Fibroblast of peridontal ligament (primary cell): Measurements from ENCODE around the gene FAM43A.

Experiments used
- DNase-seq: peaks from one replicate; pipeline ENCODE4 v3.0.0-alpha.2; 2010; ENCODE audit errors: extremely low read depth

The FAM43A gene, protein sequence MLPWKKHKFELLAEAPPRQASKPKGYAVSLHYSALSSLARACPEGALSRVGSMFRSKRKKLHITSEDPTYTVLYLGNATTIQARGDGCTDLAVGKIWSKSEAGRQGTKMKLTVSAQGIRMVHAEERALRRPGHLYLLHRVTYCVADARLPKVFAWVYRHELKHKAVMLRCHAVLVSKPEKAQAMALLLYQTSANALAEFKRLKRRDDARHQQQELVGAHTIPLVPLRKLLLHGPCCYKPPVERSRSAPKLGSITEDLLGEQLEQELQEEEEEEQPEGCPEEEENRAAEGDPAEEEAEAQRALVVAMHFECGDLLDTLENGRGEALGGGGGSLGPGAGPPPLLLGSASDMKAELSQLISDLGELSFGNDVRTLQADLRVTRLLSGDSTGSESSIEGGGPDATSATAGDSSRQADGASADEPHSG

DNA sequence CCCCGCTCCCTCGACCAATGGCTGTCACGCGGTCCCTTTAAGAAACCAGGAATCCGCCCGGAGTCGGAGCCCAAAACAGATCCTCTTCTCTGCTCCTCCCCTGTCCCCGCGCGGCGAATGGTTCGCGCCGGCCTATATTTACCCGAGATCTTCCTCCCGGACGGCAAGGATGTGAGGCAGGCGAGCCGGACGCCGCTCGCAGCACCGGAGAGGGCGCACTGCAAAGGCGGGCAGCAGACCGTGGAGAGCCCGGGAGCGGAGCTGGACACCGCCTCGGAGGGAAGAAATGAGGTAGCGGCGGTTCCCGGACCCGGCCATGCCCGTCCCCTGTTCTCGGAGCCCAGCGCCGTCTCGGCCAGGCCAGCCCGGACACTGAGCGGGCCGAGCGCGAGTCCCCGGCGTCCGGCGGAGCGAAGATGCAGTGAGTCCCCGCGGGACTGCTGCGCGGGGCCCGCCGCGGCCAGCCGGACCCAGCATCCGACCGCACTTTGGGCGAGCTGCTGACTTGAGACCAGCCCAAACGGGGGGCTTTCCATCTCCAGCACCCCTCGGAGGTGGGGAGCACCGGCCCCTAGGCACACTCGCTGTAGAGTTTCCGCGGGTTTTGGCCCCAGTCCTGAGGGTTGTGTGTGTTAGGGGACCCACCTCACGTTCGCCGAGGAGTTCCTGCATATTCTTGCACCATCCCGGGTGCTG, at the start of gene FAM43A:
FAM43A (plus strand) TSS at position 166 of the 696 bp plus-strand sequence. CDS start 944 bp downstream, outside the sequence.
- peak; percentile 95 for DNase-seq

DNA sequence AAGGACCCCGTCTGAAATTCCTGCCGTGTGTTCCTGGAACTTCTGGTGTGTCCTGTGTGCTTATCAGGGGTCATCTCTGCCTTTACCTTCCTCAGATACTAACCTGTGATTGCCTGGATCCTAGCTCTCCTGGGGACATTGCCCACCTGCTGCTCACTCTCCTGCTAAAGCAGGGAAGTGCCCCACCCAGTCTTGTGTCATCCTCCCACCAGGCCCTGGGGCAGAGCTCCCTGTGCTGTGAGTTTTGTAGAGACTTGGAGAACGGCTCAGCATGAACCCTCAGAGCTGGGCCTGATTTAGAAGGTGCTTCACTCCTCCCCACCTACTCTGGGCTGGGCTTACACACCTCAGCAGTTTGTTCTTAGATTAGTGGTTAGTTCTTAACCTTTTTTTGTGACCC, 48.6 kb upstream of the FAM43A start:
- no peak for DNase-seq

GRCh38 chr3:194637541-194638400, 47.9 kb upstream of the FAM43A start:
- DNase-seq, result no peak

DNA sequence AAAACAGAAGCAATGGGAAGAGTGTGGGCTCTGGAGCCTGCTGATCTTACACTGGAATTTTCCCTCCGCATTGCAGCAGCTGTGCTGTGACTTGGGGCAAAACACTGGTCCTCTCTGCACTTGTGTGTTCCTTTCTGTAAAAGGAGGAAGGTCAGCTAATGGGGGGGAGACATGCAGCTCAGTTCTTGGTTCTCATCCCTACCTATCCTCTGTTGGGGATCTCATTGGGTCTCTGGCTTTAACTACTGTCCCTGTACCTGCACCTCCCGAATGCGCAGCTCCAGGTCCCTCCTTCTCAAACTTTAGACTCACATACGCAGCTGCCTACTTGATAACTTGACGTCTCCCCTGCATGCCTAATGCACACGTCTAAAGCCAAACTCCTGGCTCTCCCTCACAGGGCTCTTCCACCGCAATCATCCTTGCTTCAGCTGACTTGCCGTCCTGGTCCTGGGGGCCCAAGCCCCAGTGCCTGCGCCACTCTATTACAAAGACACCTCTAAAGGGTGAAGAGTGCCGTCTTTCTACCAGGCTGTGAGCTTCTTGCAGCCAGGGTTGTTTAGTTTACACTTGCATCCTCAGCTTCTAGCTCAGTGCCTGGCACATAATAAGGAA, 46.6 kb upstream of the FAM43A start:
- no peak for DNase-seq

DNA sequence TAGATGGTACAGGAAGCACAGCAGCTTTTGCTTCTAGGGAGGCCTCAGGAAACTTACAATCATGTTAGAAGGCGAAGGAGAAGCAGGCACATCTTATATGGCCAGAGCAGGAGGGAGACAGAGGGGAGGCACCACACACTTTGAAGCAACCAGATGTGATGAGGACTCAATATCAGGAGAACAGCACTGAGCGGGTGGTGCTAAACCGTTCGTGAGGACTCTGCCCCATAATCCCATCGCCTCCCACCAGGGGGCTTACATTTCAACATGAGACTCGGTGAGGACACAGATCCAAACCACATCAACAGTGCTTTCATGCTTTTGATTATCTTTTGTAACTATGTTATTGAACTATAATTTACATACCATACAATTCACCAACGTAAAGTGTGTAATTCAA, 44.9 kb upstream of the FAM43A start:
- DNase-seq, result peak; percentile 25

- DNase-seq, result no peak
These were observed 42.9 kb upstream of the FAM43A start for GRCh38 chr3:194642769-194643168.

GRCh38 chr3:194647747-194648146, 37.9 kb upstream of the FAM43A start:
- DNase-seq, result no peak

GRCh38 chr3:194654443-194654842, 31.2 kb upstream of the FAM43A start:
- no peak for DNase-seq

DNA sequence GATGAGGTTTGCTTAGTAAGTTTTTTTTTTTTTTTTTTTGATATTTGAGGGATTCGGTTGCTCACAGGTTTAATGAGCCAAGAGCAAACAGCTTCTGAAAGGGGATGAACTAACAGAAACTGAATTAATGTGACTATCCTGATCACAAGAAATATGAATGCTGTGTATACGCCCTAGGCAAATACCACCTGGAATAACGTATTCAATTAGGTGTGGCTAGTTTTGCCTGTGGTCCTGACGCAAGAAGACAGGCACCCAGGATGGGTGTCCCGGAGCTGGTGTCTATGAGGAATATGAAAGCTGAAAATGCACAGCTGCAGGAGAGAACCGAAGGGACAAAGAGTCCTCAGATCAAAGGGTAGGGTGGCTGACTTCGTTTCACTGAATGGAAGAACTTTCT, 28.2 kb upstream of the FAM43A start:
- DNase-seq, result no peak

DNA sequence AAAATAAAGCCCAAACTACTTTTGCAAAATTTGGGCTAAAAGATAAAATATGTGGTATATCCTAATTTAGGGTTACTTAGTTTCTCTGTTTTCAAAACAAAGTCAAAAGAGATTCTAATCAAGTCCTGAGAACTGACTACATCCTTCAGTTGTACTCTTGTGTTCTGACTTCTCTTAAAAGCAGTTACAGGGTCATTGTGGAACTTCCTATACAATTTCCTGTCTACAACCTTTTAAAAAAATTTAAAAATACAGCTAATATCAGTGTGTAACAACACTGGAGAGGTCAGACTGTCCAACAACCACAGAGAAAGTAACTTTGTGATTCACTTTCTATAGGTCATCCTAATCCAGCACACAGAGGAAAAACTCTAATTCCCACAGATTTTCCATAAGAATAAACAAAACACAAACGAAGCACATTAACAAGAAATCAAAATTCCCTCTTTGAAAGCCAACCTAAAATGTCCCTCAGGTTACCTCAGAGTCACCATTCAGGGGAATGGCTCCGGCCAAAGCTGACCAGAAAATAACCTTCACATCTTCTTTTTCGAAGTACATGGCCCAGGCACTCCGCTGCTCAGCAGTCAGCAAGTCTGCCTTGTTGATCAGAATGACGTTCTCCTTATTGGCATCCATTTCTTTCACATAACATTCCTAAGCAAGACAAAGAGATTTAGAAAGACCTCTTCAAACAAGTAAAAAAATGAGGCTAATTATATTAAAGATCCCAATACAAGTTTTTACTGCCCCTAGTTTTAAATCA, 27.0 kb upstream of the FAM43A start:
- DNase-seq, result no peak

- no peak for DNase-seq
These were observed 25.9 kb upstream of the FAM43A start for GRCh38 chr3:194659778-194660177.

DNA sequence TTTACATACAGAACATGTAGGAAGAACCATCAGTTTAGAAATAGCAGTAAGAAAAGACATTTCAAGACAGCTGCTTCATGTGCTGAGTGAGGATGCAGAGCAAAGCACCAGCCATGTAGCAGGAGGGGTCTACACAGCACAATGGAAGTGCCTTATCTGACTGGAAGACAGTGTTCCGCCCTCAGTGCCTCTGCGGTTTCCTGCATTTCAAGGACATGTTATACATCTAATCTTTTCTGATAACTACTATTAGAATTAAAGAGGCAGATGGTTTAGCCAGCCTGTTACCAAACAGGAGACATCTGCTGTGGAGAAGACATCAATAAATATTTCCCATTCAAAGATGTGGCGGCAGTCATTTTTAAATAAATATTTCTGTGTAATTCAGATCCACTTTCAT, 24.3 kb upstream of the FAM43A start:
- no peak for DNase-seq

DNA sequence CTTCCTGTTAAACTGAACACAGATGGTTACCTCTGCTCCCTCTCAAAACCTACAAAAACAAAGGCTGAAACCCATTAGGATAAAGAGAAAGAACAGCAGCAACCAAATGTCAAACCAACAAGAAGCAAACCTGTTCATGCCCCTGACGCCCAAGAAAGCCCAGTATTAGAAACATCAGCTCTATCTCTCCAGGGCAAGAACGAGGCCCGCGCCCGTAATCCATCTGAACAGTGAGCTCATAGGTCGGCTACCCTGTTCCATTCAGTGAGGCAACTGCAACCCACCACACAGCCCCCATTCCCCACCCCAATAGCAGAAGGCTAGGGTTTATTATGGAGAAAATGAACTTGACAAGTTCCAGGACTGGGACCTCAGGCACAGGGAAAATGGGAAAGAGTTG, 23.7 kb upstream of the FAM43A start:
- DNase-seq, result no peak

DNA sequence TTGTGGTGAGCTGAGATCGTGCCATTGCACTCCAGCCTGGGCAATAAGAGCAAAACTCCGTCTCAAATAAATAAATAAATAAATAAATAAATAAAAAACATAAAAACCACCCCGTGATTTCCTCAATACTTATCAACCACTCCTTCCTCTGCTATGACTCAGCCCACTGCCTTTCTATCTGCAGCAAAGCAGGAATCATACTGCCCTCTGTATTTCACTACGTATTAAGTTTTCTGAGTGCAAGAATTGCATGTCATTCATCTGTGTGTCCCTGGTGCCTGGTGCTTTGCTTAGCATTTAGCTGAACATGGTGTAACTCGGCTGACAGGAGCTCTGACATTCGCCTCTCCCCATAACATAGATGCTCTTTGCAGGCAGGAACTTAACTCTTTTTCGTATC, 20.8 kb upstream of the FAM43A start:
- DNase-seq, result no peak

DNA sequence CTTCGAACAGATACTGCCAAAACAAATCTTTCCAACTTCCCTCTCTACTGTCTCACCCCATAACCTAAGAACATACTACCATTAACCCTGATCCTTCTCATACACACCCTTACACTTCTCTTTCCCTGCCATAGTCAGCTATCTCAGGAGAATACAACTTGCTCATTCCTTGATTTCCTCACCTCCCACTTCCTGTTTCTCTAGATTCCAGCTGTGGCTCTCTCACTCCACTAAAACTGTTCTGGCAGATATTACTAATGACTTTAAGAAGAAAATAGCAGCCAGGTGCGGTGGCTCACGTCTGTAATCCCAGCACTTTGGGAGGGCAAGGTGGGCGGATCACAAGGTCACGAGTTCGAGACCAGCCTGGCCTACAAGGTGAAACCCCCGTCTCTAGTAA, 18.3 kb upstream of the FAM43A start:
- DNase-seq, result no peak

DNA sequence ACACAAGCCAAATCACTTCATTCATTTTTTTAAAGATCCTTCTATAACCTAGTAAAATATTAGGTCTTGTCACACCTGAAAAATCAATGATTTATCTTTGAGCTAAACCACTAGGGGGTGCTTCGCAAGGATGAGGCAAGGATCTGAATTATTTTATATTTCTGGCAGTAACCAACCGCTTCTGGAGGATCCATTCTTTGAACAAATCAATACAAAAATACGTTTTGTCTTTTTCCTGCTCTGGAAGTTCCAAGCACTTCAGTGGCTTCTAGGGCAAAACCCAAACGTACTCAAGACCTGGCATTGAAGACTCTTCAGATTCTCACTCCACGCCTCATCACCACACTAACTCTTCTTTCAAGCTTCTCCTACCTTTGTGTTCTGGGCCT, 14.2 kb upstream of the FAM43A start:
- peak; percentile 58 for DNase-seq

DNA sequence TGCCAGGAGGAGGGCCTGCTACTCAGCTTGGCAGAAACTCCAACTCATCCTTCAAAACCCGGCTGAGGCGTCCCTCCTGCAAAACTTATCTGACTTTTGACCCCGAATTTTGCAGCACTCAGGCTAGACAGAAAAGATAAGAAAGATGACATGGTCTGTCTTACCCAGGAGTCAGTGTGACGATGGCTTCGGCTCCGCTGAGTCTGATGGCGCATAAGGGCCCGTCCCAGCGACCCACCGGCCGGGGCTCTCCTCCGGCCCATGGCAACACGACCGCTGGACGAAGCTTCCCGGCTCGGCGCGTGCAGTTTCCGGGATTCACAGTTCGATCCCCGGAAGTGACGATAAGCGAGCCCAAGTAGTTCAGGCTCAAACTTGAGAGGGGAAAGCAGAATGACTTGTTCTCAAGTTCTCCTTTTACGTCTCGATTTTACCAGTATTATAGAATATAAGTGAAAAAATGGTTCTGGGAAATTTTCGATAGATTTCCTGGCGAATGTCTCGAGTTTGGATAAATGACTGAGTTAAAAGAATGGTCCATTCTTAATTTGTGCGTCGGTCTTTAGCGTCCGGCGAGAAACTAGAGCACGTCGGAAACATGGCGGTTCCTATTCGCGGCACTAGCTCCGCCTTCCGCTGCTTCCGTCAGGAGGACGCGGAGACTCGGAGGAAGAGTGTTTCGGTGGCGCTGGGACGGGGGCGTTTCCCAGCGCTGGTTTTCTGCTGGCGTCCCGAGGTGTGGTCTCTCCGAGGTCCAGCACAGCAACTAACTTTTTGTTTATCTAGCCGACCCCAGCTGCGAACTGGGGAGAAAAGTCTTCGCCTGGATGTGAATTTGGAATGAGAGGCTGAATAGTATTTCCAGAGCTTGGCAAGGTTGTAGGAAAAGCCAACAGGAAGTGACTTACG, 13.5 kb upstream of the FAM43A start, which contains the start of gene LSG1:
LSG1 (minus strand) TSS at position 292 of the 909 bp plus-strand sequence; CDS start at position 263, 29 bp downstream.
- DNase-seq, result peak; percentile 98

- no peak for DNase-seq
These were observed 12.8 kb upstream of the FAM43A start for GRCh38 chr3:194672876-194673275.

DNA sequence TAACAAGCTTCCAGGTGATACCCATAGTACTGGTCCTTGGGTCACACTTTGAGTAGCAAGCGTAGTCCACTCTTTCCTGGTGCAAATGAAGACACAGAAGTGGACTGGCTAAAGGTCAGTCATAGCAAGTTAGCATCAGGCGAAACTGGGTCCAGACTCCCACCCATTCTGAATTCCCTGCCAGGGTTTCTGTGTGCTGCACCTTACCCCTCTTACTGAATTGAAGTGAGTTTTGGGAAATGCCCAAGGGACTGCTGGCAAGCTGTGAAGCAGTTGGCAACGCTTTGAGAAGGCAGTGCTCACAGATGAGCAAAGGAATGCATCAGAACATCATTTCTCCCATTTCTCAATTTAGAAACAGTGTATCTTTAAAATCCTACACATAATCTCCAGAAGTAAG, 11.9 kb upstream of the FAM43A start:
- peak; percentile 22 for DNase-seq

GRCh38 chr3:194675081-194675640, 10.5 kb upstream of the FAM43A start:
- peak; percentile 14 for DNase-seq
